Measurements from ENCODE around the gene TRIM62.

Gene TRIM62

GRCh38 chr1:33096363-33097005 is 85.4 kb downstream of the TRIM62 start:
- CTCF ChIA-PET = interaction anchor here (0.9 to 4.9 kb wide), 16 partner anchors 8 to 602 kb away, joined by 3 to 49 read pairs (median 4); no protein-coding TSS in a partner anchor
- DNase-seq (ENCODE audit: extremely low spot score) = no peak
- TF ChIP-seq, protein P1, sequence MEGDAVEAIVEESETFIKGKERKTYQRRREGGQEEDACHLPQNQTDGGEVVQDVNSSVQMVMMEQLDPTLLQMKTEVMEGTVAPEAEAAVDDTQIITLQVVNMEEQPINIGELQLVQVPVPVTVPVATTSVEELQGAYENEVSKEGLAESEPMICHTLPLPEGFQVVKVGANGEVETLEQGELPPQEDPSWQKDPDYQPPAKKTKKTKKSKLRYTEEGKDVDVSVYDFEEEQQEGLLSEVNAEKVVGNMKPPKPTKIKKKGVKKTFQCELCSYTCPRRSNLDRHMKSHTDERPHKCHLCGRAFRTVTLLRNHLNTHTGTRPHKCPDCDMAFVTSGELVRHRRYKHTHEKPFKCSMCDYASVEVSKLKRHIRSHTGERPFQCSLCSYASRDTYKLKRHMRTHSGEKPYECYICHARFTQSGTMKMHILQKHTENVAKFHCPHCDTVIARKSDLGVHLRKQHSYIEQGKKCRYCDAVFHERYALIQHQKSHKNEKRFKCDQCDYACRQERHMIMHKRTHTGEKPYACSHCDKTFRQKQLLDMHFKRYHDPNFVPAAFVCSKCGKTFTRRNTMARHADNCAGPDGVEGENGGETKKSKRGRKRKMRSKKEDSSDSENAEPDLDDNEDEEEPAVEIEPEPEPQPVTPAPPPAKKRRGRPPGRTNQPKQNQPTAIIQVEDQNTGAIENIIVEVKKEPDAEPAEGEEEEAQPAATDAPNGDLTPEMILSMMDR (IDR thresholded peaks at IDR 0.05; ENCODE audit: control extremely low read depth, extremely low read depth, low read depth, missing control alignments) = no peak
- POLR2A ChIA-PET = interaction anchor here (0.6 kb wide), 1 partner anchor 18 kb away, joined by 7 read pairs; no protein-coding TSS in a partner anchor

Measured in GM10248 (cell line).